ENCODE results near the gene HSPB6.
A peak's percentile ranks its signal among the peaks of the same experiment; 100 is the strongest.
"Not testable (repeated sequence)": the region's sequence is repeated elsewhere in the genome, so short reads cannot be mapped to it uniquely, and the experiment has no call there.

Gene HSPB6

GRCh38 chr19:35785339-35785627 lies 28.5 kb upstream of the HSPB6 start:
- no peak for DNase-seq

DNA sequence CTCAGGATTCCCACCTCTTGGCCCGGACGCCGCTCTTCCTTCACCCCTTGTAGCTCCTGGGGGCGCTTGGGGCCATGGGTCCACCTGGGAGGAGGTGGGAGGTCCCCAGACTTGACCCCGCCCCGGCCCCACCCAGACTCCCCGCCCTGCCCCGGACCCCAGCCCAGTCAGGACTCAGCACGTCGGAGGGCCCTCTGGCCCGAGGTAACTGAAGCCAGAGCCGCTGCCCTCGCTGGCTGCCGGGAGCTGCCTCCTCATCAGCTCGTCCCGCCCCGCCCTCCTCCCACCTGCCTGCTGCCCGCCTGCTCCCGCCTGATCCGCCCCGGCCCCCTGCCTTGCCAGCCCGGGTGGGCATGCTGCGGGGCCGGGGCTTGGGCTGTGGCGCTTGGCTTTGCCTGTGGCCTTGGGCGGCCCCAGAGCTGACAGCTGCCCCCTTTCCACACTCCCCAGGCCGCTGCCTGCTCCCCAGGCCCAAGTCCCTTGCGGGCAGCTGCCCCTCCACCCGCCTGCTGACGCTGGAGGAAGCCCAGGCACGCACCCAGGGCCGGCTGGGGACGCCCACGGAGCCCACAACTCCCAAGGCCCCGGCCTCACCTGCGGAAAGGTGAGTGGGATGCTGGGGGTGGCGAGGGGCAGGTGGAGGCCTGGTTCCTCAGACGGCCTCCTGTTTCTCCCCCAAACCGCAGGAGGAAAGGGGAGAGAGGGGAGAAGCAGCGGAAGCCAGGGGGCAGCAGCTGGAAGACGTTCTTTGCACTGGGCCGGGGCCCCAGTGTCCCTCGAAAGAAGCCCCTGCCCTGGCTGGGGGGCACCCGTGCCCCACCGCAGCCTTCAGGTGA lies 27.9 kb upstream of the HSPB6 start:
- DNase-seq, result no peak

GRCh38 chr19:35783469-35784434 lies 26.9 kb upstream of the HSPB6 start:
- no peak for DNase-seq

DNA sequence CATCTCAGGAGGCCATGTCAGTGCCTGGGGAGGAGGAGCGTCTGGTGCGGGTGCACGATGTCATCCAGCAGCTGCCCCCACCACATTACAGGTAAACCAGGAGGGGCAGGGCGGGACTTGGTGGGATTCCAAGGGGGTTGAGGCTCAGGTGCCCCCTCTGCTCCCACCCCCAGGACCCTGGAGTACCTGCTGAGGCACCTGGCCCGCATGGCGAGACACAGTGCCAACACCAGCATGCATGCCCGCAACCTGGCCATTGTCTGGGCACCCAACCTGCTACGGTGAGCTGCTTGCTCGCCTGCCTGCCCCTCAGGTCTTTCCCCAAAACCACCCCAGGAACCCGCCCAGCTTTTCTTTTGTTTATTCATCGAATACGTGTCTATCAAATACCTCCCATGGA lies 25.8 kb upstream of the HSPB6 start:
- DNase-seq, result no peak

DNA sequence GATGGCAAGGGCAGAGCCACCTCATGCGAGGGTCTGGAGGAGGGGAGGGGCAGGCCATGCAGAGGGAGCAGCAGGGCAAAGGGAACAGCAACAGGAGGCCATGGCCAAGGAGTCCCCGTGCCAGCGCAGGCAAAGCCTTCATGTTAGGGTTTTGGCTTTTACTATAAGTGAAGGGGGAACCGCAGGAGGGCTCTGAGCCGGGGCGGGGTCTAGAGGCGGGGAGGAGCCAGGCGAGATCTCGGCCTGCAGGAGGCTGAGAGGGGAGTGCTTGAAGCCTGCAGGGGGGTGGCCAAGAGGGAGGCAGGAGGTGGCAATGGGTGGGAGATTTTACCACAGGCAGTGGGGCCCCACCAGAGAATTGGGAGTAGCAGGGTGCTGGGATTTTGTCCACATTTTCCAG lies 24.8 kb upstream of the HSPB6 start:
- DNase-seq, result no peak

GRCh38 chr19:35780717-35781116 lies 23.9 kb upstream of the HSPB6 start:
- no peak for DNase-seq

GRCh38 chr19:35780058-35780457 lies 23.2 kb upstream of the HSPB6 start:
- no peak for DNase-seq

DNA sequence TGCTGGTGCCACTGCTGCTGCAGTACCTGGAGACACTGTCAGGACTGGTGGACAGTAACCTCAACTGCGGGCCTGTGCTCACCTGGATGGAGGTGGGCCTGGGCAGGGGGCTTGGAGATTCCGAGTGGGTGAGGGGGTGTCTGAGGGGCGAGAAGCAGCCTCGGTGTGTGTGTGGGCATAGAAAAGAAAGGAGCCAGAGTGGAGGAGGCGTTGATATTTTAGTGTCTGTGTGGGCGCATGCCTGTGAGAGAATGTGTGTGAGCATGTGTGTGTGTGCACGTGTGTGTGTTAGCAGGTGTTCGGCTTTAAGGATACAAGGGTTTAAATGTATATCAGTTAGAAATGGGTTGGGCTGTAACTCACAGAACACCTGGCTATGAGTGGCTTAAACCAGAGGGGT lies 22.2 kb upstream of the HSPB6 start:
- DNase-seq, result no peak

- DNase-seq, result no peak
Observed at GRCh38 chr19:35777961-35778360, 21.1 kb upstream of the HSPB6 start.

- no peak for DNase-seq
Observed at GRCh38 chr19:35777086-35777841, 20.4 kb upstream of the HSPB6 start.

- DNase-seq, result no peak
Observed at GRCh38 chr19:35776102-35776788, 19.4 kb upstream of the HSPB6 start.

DNA sequence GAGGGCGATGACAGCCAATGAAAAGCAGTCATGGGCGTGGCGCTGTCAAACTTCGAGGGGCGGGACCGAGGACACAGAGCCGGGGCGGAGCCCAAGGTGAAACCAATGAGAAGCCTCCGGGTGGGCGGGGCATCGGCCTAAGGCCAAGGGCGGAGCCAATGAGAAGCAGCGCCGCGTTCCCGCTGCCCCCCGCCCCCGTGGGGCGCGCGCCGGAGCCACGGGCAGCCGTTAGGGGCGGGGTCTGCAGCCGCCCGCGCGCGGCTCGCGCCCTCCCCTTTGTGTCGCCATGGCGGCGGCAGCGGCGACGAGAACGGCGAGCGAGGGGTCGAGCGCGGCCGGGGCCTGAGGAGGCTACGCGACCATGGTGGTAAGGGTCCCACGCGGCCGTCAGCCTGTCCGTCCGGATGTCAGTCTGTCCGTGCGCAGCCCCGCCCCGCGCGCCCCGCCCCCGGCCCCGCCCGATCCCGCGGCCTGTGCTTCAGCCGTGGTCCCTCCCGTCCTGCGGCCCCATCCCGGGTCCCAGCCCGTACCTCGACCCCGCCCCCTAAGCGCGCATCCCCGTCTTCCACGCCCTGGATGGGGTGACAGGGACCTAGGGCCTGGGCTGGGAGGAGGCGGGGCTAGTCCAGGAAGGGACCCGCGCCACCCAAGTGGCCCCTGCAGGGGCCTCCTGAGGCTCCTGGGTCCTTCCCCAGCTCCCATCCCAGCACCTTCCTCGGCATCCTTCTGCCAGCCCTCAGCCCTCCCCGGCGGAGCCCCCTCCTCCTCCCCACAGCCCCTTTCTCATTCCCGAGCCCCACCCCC lies 18.7 kb upstream of the HSPB6 start, which contains the start of gene ARHGAP33:
ARHGAP33 (plus strand) TSS at position 267 of the 804 bp plus-strand sequence; CDS start at position 362, 95 bp downstream.
- peak; percentile 99 for DNase-seq

DNA sequence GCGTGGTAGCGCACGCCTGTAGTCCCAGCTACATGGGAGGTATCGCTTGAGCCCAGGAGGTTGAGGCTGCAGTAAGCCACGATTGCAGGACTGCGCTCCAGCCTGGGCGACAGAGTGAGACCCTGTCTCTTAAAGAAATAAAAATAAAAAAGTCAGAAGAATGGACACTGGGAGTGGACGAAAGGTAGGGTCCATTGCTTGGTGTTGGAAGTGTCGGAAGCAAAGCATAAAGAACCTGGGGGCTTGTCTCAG lies 18.1 kb upstream of the HSPB6 start:
- DNase-seq, result no peak

- DNase-seq, result no peak
Observed at GRCh38 chr19:35774274-35775045, 17.6 kb upstream of the HSPB6 start.

DNA sequence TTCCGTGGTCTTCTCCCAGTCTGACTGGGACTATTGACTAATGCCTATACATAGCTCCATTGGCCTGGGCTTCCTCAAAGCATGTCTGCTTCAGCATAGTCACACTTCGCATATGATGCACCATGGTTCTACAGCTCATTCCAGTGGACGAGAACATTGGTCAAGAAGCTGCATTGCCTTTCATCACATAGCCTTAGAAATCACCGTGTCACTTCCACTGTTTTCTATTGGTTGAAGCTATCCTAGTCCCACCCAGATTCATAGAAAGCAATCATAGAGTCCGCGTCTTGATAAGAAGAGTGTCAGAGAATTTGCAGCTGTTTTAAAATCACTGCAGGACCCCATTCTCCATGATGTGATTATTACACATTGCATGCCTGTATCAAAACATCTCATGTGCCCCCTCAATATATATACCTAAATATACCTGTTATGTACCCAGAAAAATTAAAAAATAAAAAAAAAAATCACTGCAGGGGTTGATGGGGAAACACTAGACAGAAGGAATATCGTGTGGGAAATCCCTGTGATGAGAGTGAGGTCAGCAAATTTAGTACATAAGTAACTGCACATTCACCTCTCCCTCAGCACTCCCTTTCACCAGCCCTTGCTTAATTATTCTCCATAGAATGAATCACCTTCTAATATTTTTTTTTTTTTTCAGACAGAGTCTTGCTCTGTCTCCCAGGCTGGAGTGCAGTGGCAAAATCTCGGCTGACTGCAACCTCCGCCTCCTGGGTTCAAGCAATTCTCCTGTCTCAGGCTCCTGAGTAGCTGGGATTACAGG lies 16.4 kb upstream of the HSPB6 start:
- DNase-seq, result no peak

DNA sequence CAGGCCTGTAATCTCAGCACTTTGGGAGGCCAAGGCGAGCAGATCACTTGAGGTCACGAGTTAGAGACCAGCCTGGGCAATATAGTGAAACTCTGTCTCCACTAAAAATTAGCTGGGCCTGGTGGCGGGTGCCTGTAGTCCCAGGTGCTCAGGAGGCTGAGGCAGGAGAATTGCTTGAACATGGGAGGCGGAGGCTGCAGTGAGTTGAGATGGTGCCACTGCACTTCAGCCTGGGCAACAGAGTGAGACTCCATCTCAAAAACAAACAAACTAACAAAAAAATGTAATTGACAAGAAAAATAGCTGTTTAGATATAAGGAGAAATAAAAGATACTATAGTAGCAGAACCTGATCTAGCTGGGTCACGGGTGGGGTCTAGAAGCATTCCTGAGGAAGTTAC lies 15.5 kb upstream of the HSPB6 start:
- not testable (repeated sequence) for DNase-seq

- DNase-seq, result no peak
Observed at GRCh38 chr19:35768082-35768421, 11.2 kb upstream of the HSPB6 start.

GRCh38 chr19:35767288-35768081 lies 10.7 kb upstream of the HSPB6 start:
- DNase-seq, result no peak

- no peak for DNase-seq
Observed at GRCh38 chr19:35766571-35767104, 9.8 kb upstream of the HSPB6 start.
